Measurements from ENCODE around the gene LHX5. TPM values are rescaled to one million over a fixed set of nuclear protein-coding genes. Genes with fewer than 3 reads are reported as not detected.

Gene LHX5
- polyA plus RNA-seq, 1 donor = not detected

- H3K36me3 ChIP-seq (ENCODE audit: control insufficient read depth, insufficient read depth, low read length) = no peaks in the 10 kb centered on the region
- DNase-seq = no peak
- peaks cover 11% of the 10 kb centered on the region for H3K27me3 ChIP-seq (ENCODE audit: control insufficient read depth, insufficient read depth, low read length)
- no peaks in the 10 kb centered on the region for H3K4me1 ChIP-seq (ENCODE audit: control insufficient read depth, insufficient read depth, low read length)
- no peak overlapping the region for H3K27ac ChIP-seq (ENCODE audit: low read length)
- H3K4me3 ChIP-seq (ENCODE audit: low read length) = no peak overlapping the region
- WGBS (ENCODE audit: insufficient coverage, low lambda C conversion rate) = no CpG with 5 or more reads among the region's 8 CpGs
- no peaks in the 10 kb centered on the region for H3K9me3 ChIP-seq (ENCODE audit: control insufficient read depth, low read depth, low read length)
Observed at GRCh38 chr12:113439606-113440030, 32.1 kb downstream of the LHX5 start.

- no peaks in the 10 kb centered on the region for H3K9me3 ChIP-seq (ENCODE audit: control insufficient read depth, low read depth, low read length)
- WGBS (ENCODE audit: insufficient coverage, low lambda C conversion rate) = no CpG with 5 or more reads among the region's 4 CpGs
- no peak overlapping the region for H3K27ac ChIP-seq (ENCODE audit: low read length)
Observed at GRCh38 chr12:113439301-113439597, 32.4 kb downstream of the LHX5 start.

GRCh38 chr12:113438523-113439300 lies 33.0 kb downstream of the LHX5 start:
- H3K27me3 ChIP-seq (ENCODE audit: control insufficient read depth, insufficient read depth, low read length) = peaks cover 9% of the 10 kb centered on the region
- no peaks in the 10 kb centered on the region for H3K36me3 ChIP-seq (ENCODE audit: control insufficient read depth, insufficient read depth, low read length)
- no peak overlapping the region for H3K27ac ChIP-seq (ENCODE audit: low read length)
- H3K9me3 ChIP-seq (ENCODE audit: control insufficient read depth, low read depth, low read length) = no peaks in the 10 kb centered on the region
- H3K4me1 ChIP-seq (ENCODE audit: control insufficient read depth, insufficient read depth, low read length) = no peaks in the 10 kb centered on the region
- no peak overlapping the region for H3K4me3 ChIP-seq (ENCODE audit: low read length)
- 88% methylated on average over 3 of the region's 4 CpGs for WGBS (ENCODE audit: insufficient coverage, low lambda C conversion rate)
- DNase-seq = no peak

More at GRCh38 chr12:113439301-113439597, 32.4 kb downstream of the LHX5 start:
- H3K27me3 ChIP-seq (ENCODE audit: control insufficient read depth, insufficient read depth, low read length) = peaks cover 11% of the 10 kb centered on the region
- H3K36me3 ChIP-seq (ENCODE audit: control insufficient read depth, insufficient read depth, low read length) = no peaks in the 10 kb centered on the region
- no peak for DNase-seq
- no peaks in the 10 kb centered on the region for H3K4me1 ChIP-seq (ENCODE audit: control insufficient read depth, insufficient read depth, low read length)
- H3K4me3 ChIP-seq (ENCODE audit: low read length) = no peak overlapping the region

GRCh38 chr12:113437729-113438100 lies 34.0 kb downstream of the LHX5 start:
- Histone ChIP-seq H3K9me3 (ENCODE audit: control insufficient read depth, low read depth, low read length) (no peaks in the 10 kb centered on the region), H3K4me3 (ENCODE audit: low read length) (no peak overlapping the region), H3K4me1 (ENCODE audit: control insufficient read depth, insufficient read depth, low read length) (no peaks in the 10 kb centered on the region), H3K27ac (ENCODE audit: low read length) (no peak overlapping the region), H3K36me3 (ENCODE audit: control insufficient read depth, insufficient read depth, low read length) (no peaks in the 10 kb centered on the region), H3K27me3 (ENCODE audit: control insufficient read depth, insufficient read depth, low read length) (peaks cover 9% of the 10 kb centered on the region)
- DNase-seq = no peak
- no CpG with 5 or more reads among the region's 9 CpGs for WGBS (ENCODE audit: insufficient coverage, low lambda C conversion rate)

GRCh38 chr12:113436993-113437728 lies 34.5 kb downstream of the LHX5 start:
- no peaks in the 10 kb centered on the region for H3K9me3 ChIP-seq (ENCODE audit: control insufficient read depth, low read depth, low read length)
- no peaks in the 10 kb centered on the region for H3K36me3 ChIP-seq (ENCODE audit: control insufficient read depth, insufficient read depth, low read length)
- WGBS (ENCODE audit: insufficient coverage, low lambda C conversion rate) = 80% methylated on average over 2 of the region's 6 CpGs
- no peak for DNase-seq
- H3K4me1 ChIP-seq (ENCODE audit: control insufficient read depth, insufficient read depth, low read length) = no peaks in the 10 kb centered on the region
- peaks cover 9% of the 10 kb centered on the region for H3K27me3 ChIP-seq (ENCODE audit: control insufficient read depth, insufficient read depth, low read length)
- H3K27ac ChIP-seq (ENCODE audit: low read length) = no peak overlapping the region
- no peak overlapping the region for H3K4me3 ChIP-seq (ENCODE audit: low read length)

GRCh38 chr12:113436586-113436985 lies 35.1 kb downstream of the LHX5 start:
- H3K4me3 ChIP-seq (ENCODE audit: low read length) = no peak overlapping the region
- no CpG with 5 or more reads among the region's 6 CpGs for WGBS (ENCODE audit: insufficient coverage, low lambda C conversion rate)

GRCh38 chr12:113435367-113435766 lies 36.3 kb downstream of the LHX5 start:
- Histone ChIP-seq H3K4me3 (ENCODE audit: low read length) (no peak overlapping the region), H3K27ac (ENCODE audit: low read length) (no peak overlapping the region), H3K9me3 (ENCODE audit: control insufficient read depth, low read depth, low read length) (no peaks in the 10 kb centered on the region), H3K27me3 (ENCODE audit: control insufficient read depth, insufficient read depth, low read length) (no peaks in the 10 kb centered on the region), H3K4me1 (ENCODE audit: control insufficient read depth, insufficient read depth, low read length) (no peaks in the 10 kb centered on the region), H3K36me3 (ENCODE audit: control insufficient read depth, insufficient read depth, low read length) (no peaks in the 10 kb centered on the region)
- DNase-seq = no peak
- WGBS (ENCODE audit: insufficient coverage, low lambda C conversion rate) = no CpG with 5 or more reads among the region's 5 CpGs

More at GRCh38 chr12:113436586-113436985, 35.1 kb downstream of the LHX5 start:
- peaks cover 5% of the 10 kb centered on the region for H3K27me3 ChIP-seq (ENCODE audit: control insufficient read depth, insufficient read depth, low read length)
- H3K27ac ChIP-seq (ENCODE audit: low read length) = no peak overlapping the region
- H3K36me3 ChIP-seq (ENCODE audit: control insufficient read depth, insufficient read depth, low read length) = no peaks in the 10 kb centered on the region
- no peaks in the 10 kb centered on the region for H3K9me3 ChIP-seq (ENCODE audit: control insufficient read depth, low read depth, low read length)
- DNase-seq = no peak
- H3K4me1 ChIP-seq (ENCODE audit: control insufficient read depth, insufficient read depth, low read length) = no peaks in the 10 kb centered on the region

GRCh38 chr12:113432986-113433385 lies 38.7 kb downstream of the LHX5 start:
- no peak overlapping the region for H3K27ac ChIP-seq (ENCODE audit: low read length)
- H3K4me1 ChIP-seq (ENCODE audit: control insufficient read depth, insufficient read depth, low read length) = no peaks in the 10 kb centered on the region
- DNase-seq = no peak
- H3K4me3 ChIP-seq (ENCODE audit: low read length) = no peak overlapping the region
- H3K27me3 ChIP-seq (ENCODE audit: control insufficient read depth, insufficient read depth, low read length) = no peaks in the 10 kb centered on the region
- no peaks in the 10 kb centered on the region for H3K9me3 ChIP-seq (ENCODE audit: control insufficient read depth, low read depth, low read length)
- no peaks in the 10 kb centered on the region for H3K36me3 ChIP-seq (ENCODE audit: control insufficient read depth, insufficient read depth, low read length)

- H3K36me3 ChIP-seq (ENCODE audit: control insufficient read depth, insufficient read depth, low read length) = no peaks in the 10 kb centered on the region
- no peak overlapping the region for H3K4me3 ChIP-seq (ENCODE audit: low read length)
- H3K9me3 ChIP-seq (ENCODE audit: control insufficient read depth, low read depth, low read length) = no peaks in the 10 kb centered on the region
- H3K27ac ChIP-seq (ENCODE audit: low read length) = no peak overlapping the region
- no peaks in the 10 kb centered on the region for H3K4me1 ChIP-seq (ENCODE audit: control insufficient read depth, insufficient read depth, low read length)
- no CpG with 5 or more reads among the region's 1 CpG for WGBS (ENCODE audit: insufficient coverage, low lambda C conversion rate)
- no peaks in the 10 kb centered on the region for H3K27me3 ChIP-seq (ENCODE audit: control insufficient read depth, insufficient read depth, low read length)
- DNase-seq = no peak
Observed at GRCh38 chr12:113428482-113428881, 43.2 kb downstream of the LHX5 start.

- Histone ChIP-seq H3K9me3 (ENCODE audit: control insufficient read depth, low read depth, low read length) (no peaks in the 10 kb centered on the region), H3K27ac (ENCODE audit: low read length) (no peak overlapping the region), H3K4me3 (ENCODE audit: low read length) (no peak overlapping the region), H3K36me3 (ENCODE audit: control insufficient read depth, insufficient read depth, low read length) (no peaks in the 10 kb centered on the region), H3K4me1 (ENCODE audit: control insufficient read depth, insufficient read depth, low read length) (peaks cover 5% of the 10 kb centered on the region), H3K27me3 (ENCODE audit: control insufficient read depth, insufficient read depth, low read length) (no peaks in the 10 kb centered on the region)
- DNase-seq = no peak
- no CpG with 5 or more reads among the region's 9 CpGs for WGBS (ENCODE audit: insufficient coverage, low lambda C conversion rate)
Observed at GRCh38 chr12:113427882-113428281, 43.8 kb downstream of the LHX5 start.
